SK-N-MC (cell line): Measurements from ENCODE around the gene ADCYAP1R1.

ENCODE experiments used
- DNase-seq: peaks from one replicate; pipeline ENCODE4 v3.0.0-alpha.2; 2011; ENCODE audit warnings: low read depth, low spot score
- H3K27ac ChIP-seq: fragments of 200-600 bp; sonication (generic); 2 replicates; pipeline ENCODE4 v1.5.1; 2016; ENCODE audit warnings: mixed run types
- H3K36me3 ChIP-seq: fragments of 200-600 bp; sonication (generic); 2 replicates; pipeline ENCODE4 v1.6.1; 2017; ENCODE audit warnings: antibody characterized with exemption, low read length, mixed read lengths; ENCODE audit not compliant: insufficient read depth
- H3K4me3 ChIP-seq: fragments of 200-600 bp; sonication (generic); 2 replicates; pipeline ENCODE4 v1.5.1; 2016
- H3K9ac ChIP-seq: fragments of 200-600 bp; sonication (generic); 2 replicates; pipeline ENCODE4 v1.8.0; 2017; ENCODE audit warnings: mixed run types, mixed read lengths; ENCODE audit not compliant: insufficient read length
- H3K9me3 ChIP-seq: fragments of 200-600 bp; sonication (generic); 2 replicates; pipeline ENCODE4 v1.6.1; 2017; ENCODE audit warnings: low read depth, mild to moderate bottlenecking, antibody characterized with exemption, low read length, moderate library complexity, mixed read lengths
- EZH2 ChIP-seq: fragments of 200-600 bp; sonication (generic); IDR thresholded peaks from one replicate; pipeline ENCODE4 v1.6.1; 2017; ENCODE audit warnings: antibody characterized with exemption
- FOXP2 ChIP-seq: optimal IDR thresholded peaks from 2 replicates; pipeline ENCODE3; 2011; ENCODE audit warnings: mild to moderate bottlenecking, moderate library complexity; ENCODE audit not compliant: insufficient read depth; ENCODE audit errors: extremely low read length, control extremely low read depth
- POLR2AphosphoS5 ChIP-seq: IDR thresholded peaks from 2 replicates; pipeline ENCODE4 v1.6.1; 2012; ENCODE audit warnings: mild to moderate bottlenecking, low read depth, low read length, borderline replicate concordance

The ADCYAP1R1 gene

GRCh38 chr7:31069860-31070555 lies 17.9 kb downstream of the ADCYAP1R1 start:
- no peak for TF ChIP-seq EZH2
- TF ChIP-seq FOXP2 = no peak
- TF ChIP-seq POLR2AphosphoS5 = no peak
- H3K9ac ChIP-seq = no peak overlapping the region
- no peak overlapping the region for H3K4me3 ChIP-seq
- H3K9me3 ChIP-seq = no peaks in the 10 kb centered on the region
- DNase-seq = no peak
- no peaks in the 10 kb centered on the region for H3K36me3 ChIP-seq
- no peak overlapping the region for H3K27ac ChIP-seq

GRCh38 chr7:31070991-31071644 lies 19.0 kb downstream of the ADCYAP1R1 start:
- H3K27ac ChIP-seq = no peak overlapping the region
- H3K9ac ChIP-seq = no peak overlapping the region
- no peaks in the 10 kb centered on the region for H3K36me3 ChIP-seq
- DNase-seq = no peak
- no peak for TF ChIP-seq POLR2AphosphoS5
- TF ChIP-seq EZH2 = no peak
- no peak for TF ChIP-seq FOXP2
- no peak overlapping the region for H3K4me3 ChIP-seq
- H3K9me3 ChIP-seq = no peaks in the 10 kb centered on the region

- no peak overlapping the region for H3K9ac ChIP-seq
- no peaks in the 10 kb centered on the region for H3K36me3 ChIP-seq
- no peaks in the 10 kb centered on the region for H3K9me3 ChIP-seq
- no peak overlapping the region for H3K27ac ChIP-seq
- TF ChIP-seq FOXP2 = no peak
- TF ChIP-seq POLR2AphosphoS5 = no peak
- TF ChIP-seq EZH2 = no peak
- H3K4me3 ChIP-seq = no peak overlapping the region
- DNase-seq = no peak
Observed at GRCh38 chr7:31071645-31072029, 19.5 kb downstream of the ADCYAP1R1 start.

- no peak for DNase-seq
- H3K4me3 ChIP-seq = no peak overlapping the region
- no peaks in the 10 kb centered on the region for H3K36me3 ChIP-seq
- no peak overlapping the region for H3K9ac ChIP-seq
- H3K9me3 ChIP-seq = no peaks in the 10 kb centered on the region
- TF ChIP-seq POLR2AphosphoS5 = no peak
- TF ChIP-seq EZH2 = no peak
- TF ChIP-seq FOXP2 = no peak
- no peak overlapping the region for H3K27ac ChIP-seq
Observed at GRCh38 chr7:31073326-31074119, 21.4 kb downstream of the ADCYAP1R1 start.

- Histone ChIP-seq H3K4me3 (no peak overlapping the region), H3K36me3 (no peaks in the 10 kb centered on the region), H3K27ac (no peak overlapping the region), H3K9me3 (no peaks in the 10 kb centered on the region), H3K9ac (no peak overlapping the region)
- DNase-seq = no peak
- no peak for TF ChIP-seq POLR2AphosphoS5
Observed at GRCh38 chr7:31074120-31074383, 21.9 kb downstream of the ADCYAP1R1 start.

- no peak for DNase-seq
- TF ChIP-seq POLR2AphosphoS5 = no peak
- TF ChIP-seq EZH2 = no peak
- no peak for TF ChIP-seq FOXP2
- no peaks in the 10 kb centered on the region for H3K9me3 ChIP-seq
- no peak overlapping the region for H3K27ac ChIP-seq
- H3K4me3 ChIP-seq = no peak overlapping the region
- H3K9ac ChIP-seq = no peak overlapping the region
- no peaks in the 10 kb centered on the region for H3K36me3 ChIP-seq
Observed at GRCh38 chr7:31074403-31075085, 22.4 kb downstream of the ADCYAP1R1 start.

- Histone ChIP-seq H3K9ac (no peak overlapping the region), H3K9me3 (no peaks in the 10 kb centered on the region), H3K4me3 (no peak overlapping the region), H3K27ac (no peak overlapping the region), H3K36me3 (no peaks in the 10 kb centered on the region)
- TF ChIP-seq POLR2AphosphoS5 = no peak
- TF ChIP-seq EZH2 = no peak
- TF ChIP-seq FOXP2 = no peak
- DNase-seq = no peak
Observed at GRCh38 chr7:31075086-31075405, 22.9 kb downstream of the ADCYAP1R1 start.

- TF ChIP-seq FOXP2 = no peak
- no peak for TF ChIP-seq EZH2
- no peak for TF ChIP-seq POLR2AphosphoS5
- Histone ChIP-seq H3K9ac (no peak overlapping the region), H3K36me3 (no peaks in the 10 kb centered on the region), H3K4me3 (no peak overlapping the region), H3K27ac (no peak overlapping the region), H3K9me3 (no peaks in the 10 kb centered on the region)
- no peak for DNase-seq
Observed at GRCh38 chr7:31076051-31076450, 23.9 kb downstream of the ADCYAP1R1 start.
